T-helper 2 cell treated with Interferon-gamma antibody and Interleukin-4, amounts not matched to agents 100 ng/mL and 5 ng/mL, for 36 hours (primary cell): ENCODE measurements around the gene PSMB7. TPM values are rescaled to one million over a fixed set of nuclear protein-coding genes. Genes with fewer than 3 reads are reported as not detected.
"Not testable (repeated sequence)": the region's sequence is repeated elsewhere in the genome, so short reads cannot be mapped to it uniquely, and the experiment has no call there.

Experiments used
- intact Hi-C: fragments of 100-400 bp; cut with micrococcal nuclease; formaldehyde crosslinking; loops from one replicate; pipeline ENCODE4 v1.15.1; 2023
- total RNA-seq: library from RNA; stranded (reverse); gene quantifications from 2 replicates; pipeline ENCODE4 v1.2.3, GENCODE V29; 2022

Gene PSMB7
- total RNA-seq, 1 donor from 2014 or later, result 140 TPM

DNA sequence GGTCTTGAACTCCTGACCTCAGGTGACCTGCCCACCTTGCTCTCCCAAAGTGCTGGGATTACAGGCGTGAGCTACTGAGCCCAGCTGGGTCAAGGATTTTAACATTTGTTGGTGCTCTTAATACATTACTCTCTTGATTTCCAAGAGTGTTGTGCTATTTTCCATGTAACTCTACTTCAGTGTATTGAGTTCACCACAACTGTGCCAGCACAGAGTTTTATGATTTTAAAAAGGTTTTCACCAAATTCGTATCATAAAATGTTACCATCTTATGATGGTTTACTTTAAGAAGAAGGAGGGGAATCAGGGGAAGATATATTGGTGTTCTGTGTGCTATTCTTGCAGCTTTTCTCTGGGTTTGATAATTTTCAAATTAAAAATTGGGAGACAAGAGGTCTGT is 28.4 kb upstream of the PSMB7 start:
- intact Hi-C loops, result no loop called here

DNA sequence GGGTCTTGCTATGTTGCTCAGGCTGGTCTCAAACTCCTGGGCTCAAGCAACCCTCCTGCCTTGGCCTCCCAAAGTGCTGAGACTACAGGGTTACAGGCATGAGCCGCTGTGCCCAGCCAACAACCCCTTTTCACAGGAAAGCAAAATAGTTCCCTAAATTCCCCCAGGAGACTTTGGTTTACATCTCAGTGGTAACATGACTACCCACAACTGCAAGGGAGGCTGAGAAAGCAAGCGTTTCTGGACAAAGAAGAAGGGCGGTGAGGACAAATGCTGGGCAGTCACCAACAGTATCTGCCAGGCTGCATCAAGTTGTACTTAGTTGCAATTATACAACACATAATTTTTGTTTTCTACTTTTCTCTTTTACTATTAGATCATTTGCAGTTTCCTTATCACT is 27.6 kb upstream of the PSMB7 start:
- intact Hi-C loops, result no loop called here

DNA sequence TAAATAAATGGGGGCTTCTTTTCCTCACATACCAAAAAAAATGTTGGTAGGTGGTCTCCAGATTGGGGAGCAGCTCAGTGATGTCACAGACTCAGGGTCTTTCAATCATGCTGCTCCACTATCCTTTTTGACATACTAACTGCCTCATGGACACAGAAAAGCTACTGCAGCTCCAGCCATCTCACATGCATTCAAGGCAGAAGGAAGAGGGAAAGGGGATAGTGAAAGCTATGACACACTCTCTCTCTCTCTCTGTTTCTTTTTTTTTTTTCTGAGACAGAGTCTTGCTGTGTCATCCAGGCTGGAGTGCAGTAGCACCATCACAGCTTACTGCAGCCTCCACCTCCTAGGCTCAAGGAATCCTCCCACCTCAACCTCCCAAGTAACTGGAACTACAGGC is 27.1 kb upstream of the PSMB7 start:
- intact Hi-C loops, result no loop called here

DNA sequence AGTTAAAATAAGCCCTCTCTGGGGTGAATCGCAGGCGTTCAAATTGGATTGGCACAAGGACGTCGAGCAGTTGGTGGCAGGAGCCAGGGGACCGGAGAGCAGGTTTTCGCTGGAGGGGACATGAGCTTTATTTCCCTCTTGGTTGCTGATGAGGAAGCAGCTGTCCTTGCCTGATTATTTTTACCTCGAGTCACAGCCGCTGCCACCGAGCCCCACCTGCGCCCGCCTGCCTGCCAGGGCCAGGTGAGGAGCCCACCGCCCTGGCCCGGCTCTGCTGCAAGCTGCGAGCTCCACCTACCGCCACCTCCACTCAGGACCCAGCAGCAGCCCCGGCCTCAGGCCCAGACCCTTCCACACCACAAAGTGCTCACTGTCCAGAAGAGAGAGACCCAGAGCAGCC is 26.0 kb upstream of the PSMB7 start:
- intact Hi-C loops, result no loop called here

DNA sequence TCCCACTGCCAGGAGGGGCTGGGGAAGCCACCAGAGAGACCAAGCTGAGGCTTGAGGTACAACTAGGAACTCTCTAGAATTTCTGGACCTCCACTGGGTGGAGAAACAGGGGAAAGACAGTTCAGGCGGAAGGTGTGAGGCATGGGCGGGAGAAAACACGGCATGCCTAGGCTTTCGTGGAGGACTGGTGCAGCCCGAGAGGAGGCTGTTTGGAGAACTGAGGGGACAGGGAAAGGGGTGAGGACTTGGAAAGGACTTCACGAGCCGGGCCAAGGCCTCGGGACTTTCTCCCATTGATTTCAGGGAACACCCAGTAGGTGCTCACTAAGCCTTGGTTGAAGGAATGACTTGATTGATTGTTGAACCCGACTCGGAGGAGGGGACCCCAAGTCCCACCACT is 25.5 kb upstream of the PSMB7 start:
- intact Hi-C loops, result no loop called here

DNA sequence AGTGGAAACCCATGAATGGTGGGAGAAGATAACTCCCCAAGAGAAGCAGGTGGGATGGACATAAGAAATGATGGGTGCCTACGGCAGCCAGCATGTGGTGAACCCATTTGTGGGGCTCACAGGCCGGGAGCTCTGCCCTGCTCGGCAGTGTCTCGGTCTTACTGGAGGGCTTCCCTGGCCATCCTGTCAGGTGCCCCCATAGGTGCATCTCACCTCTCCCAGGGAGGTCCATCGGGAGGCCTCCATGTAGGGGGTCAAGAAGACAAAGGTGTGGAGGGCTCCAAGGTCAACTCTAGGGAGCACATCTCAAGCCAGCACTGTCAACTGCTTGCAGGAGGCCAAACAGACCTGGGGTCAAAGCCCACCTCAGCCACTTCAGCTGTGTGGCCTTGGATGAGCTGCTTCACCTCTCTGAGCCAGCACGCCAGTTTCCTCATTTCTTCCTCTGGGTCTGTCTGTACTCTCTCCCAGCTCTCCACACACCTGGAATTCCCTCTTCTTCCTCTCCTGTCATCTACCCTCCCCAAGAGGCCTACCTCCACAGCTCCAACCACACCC is 24.5 kb upstream of the PSMB7 start:
- intact Hi-C loops, result no loop called here

DNA sequence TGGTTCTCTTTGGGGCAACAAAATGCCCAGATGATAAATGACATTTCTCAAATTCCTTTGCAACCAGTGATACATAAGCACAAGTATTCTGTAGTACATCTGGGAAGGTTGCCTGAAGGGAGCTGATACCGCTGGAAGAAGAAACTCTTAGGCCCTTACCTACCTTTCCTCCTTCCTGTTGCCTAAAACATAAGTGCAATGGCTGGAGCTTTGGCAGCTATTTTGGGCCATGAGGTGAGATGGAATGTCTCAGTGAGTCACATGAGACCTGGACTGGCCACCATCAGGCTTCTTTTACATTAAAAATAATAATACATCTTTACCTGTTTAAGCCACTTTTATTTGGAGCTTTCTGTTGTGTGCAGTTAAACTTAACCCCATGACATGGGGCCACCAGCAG is 23.8 kb upstream of the PSMB7 start:
- intact Hi-C loops, result no loop called here

DNA sequence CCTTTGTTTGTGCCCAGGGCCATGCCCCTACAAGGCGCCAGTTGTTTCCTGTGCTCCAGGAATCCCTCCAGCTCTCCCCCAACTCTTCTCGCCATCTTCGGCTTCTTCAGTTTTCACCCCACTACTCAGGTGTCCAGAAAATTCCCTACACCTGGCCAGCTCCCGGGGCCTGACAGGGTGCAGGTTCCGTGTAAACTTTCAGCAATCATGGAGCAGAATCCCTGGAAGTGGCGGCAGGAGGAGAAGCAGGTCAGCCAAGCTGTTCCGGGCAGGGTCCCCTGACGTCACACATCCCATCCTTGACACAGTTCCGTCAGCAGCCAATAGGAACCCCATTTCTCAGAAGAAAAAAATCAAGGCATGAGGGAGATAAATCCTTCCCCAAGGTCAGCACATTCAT is 22.8 kb upstream of the PSMB7 start:
- intact Hi-C loops, result no loop called here

DNA sequence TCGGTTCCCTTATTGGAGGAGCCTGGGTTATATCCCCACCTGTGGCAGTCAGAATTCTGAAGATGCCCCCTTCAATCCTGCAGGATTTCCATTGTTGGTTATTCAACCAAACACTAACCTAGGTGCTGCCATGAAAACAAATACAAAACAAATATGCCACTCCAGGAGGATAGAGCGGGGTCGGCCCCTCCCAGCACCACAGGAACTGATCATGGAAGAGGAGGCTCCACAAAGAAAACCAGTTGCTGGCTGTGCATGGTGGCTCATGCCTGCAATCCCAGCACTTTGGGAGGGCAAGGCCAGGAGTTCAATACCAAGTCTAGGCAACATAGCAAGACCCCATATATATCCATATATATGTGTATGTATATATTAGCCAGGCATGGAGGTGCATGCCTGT is 21.8 kb upstream of the PSMB7 start:
- intact Hi-C loops, result no loop called here

DNA sequence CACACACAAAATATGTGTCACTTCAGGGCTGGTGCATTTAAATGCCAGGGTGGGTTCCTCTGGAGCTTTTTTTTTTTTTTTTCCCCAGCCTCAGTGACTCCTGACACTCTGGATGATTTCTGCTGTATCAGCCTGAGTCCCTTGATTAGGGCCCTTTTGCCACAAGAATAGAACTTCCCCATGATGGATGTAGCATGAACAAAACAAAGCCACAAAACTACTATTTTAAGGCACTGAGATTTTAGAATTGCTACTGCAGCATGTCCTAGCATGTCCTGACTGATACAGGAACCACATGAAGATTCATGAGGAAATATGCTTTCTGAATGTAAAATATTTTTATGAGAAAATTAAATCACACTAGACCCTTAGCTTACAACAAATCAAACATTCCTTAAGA is 21.1 kb upstream of the PSMB7 start:
- intact Hi-C loops, result no loop called here

DNA sequence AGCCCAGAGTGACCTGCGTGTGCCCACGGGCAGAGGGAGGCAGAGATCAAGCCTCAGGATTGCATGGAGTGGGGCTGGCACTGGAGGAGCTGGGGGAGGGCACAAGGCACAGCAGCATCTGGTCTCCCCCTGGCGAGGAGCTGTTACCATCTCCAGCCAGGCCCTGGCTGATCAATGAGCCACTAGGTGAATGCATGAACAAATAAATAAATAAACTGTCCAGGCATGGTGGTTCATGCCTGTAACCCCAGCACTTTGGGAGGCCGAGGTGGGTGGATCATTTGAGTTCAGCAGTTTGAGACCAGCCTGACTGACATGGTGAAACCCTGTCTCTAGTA is 14.3 kb upstream of the PSMB7 start:
- intact Hi-C loops, result no loop called here

DNA sequence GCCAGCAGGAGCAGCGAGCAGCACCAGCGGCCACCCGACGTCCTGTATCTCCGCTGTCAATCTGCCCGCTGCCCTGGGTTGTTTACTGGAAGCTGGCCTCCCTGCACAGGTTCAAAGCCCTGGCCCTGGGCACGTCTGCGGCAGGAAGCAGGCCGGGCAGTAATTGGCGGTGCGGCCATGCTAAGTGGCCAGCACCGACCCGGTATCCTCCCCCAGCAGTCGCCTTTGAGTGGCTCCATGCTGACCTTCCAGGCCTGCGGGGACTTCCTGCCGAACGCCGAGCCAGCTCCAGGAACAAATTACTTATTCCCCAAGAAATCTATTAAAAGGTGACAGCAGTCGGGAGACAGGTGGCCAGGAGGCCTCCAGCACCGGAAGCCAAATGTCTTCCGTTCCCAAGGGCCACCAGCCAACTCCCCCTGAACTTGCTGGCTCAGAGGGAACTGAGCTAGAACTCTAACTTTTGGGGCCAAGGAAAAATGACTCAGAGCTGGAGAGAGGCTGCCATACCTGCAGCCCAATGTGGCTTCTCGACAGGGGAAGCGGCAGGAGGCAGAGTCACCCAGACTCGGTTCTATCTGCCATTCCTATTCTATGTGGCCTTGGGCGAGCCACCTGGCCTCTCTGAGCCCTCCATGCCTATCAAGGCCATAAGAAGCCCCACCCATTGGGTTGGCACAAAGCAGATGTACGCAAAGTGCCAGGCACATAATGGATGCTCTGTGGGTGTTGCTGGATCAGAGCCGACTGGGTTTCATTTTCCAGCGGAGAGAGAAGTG is 13.7 kb upstream of the PSMB7 start:
- intact Hi-C loops, result no loop called here

DNA sequence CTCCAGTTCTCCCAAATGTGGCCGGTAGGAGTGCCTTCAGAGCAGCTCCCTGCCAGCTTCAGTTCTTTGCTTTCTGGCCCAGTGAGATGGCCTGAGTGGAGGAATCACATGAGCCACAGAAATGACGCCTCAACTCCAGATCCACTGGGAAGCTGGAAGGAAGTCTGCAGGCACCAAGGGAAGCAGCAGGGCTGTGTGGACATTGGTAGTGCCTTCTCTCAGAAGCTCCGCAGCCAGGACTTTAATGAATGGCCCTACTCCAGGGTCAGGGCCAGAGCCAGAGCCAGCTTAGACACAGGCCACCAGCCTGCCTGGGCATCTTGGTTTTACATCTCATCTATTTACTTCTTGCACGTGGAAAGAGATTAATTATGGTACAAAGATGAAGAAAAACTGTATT is 12.0 kb upstream of the PSMB7 start:
- intact Hi-C loops, result no loop called here

DNA sequence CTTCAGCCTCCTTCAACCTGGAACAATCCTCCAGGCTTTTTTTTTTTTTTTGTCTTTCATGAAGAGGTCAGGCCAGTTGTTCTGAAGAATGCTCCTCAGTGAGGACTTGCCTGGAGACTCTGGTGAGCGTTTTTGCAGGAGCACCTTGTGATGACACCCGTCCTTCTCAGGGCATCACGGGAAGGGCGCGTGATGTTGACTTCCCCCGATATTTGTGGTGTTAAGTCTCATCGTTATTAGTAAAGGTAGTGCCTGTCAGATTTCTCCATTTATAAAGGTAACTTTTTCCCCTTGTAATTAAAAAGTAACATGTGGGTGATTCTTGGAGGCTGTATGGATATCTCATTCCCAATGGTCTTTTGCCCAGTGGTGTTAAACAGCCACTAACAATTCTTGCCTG is 11.1 kb upstream of the PSMB7 start:
- intact Hi-C loops, result no loop called here

DNA sequence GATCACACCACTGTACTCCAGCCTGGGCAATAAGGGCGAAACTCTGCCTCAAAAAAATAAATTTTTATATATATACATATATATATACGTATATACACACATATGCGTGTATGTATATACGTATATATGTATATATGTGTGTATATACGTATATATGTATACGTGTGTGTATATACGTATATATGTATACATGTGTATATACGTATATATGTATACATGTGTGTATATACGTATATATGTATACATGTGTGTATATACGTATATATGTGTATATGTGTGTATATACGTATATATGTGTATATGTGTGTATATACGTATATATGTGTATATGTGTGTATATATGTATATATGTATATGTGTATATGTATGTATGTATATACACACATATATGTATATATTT is 10.5 kb upstream of the PSMB7 start:
- intact Hi-C loops, result not testable (repeated sequence)

DNA sequence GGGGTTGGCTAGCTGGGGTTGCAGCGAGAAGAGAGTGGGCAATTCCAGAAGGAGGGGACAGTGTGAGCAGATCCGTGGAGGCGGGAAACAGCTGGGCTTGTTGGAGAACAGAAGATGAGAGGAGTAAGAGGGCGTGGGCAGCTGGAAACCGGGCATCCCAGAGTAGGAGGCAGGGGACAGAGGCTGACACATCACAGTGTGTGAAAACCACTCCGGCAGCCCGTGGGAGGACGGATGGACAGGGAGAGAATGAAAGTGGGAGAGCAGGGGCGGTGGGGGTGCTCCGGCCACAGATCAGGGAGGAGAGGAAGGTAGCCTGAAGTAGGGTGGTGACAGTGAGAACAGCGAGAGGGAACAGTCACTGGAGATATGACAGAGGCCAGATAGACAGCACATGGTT is 8.3 kb upstream of the PSMB7 start:
- intact Hi-C loops, result no loop called here

DNA sequence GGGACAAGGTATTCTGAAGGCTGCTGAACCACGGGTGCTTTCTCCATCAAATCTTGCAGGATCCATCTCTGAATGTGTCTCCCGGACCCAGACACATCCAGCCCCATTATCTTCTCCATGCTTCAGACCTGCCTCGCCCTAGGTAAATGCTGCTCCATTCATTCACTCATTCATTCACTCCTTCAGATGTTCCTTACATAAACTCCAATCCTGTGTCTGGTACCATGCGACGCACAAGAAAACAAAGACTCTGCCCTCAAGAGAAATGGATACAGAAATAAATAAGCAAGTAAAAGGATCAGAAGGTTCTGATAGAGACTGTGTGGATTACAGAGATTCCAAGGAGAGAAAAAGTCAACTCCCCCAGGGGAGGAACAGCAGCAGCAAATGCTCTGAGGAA is 7.9 kb upstream of the PSMB7 start:
- intact Hi-C loops, result no loop called here

DNA sequence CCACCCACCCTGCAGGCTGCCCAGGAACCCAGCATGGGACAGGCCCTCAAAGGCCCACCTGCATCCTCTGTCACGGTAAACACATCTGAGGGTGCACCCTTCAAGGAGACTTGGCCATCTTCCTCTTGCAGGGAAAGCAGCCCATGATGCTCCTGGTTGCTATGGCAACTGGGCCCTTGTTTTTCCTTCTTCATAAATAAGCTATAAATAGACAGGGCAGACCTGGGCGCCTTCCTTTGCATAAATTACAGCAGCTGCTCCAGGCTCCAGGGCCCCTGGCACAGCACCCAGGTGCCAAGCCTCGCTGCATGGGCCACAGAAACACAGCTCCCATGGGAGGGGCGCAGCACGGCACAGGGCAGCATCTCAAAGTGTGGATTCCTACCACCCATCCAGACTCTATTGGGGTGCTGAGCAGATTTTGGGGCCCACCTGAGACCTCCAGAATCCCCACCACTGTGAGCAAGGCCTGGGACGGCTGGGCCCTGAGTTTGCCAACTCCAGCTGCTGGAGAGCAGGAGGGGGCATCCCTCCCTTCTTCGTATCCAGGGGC is 5.8 kb upstream of the PSMB7 start:
- intact Hi-C loops, result no loop called here

DNA sequence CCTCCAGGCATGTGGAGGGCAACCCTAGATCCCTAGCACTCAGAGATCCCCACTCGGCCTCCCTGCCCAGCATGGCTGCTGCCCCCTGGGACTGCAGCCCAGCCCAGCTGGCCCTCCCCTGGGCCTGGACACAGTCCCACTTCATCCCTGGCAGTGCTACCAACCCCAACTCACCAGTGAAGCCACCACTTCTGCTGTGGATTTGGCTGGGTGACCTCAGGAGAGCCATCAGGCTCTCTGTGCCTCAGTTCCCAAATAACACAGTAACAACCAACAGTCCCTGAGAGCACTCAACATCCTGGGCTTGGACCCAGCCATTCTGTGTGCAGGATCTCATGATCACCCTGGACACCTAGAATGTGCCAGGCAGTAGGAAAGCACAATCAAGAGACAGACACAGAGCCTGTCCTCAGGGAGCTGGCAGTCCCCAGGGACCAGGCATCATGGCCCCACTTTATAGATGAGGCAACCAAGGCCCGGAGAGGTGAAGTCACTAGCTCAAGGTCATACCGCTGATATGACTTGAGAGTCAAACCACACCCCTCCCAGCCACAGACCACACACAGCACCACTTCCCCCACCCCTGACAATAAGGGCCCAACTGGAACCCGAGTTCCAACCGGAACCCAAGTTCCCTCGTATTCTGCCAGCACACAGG is 4.7 kb upstream of the PSMB7 start:
- intact Hi-C loops, result loop anchor here (1.0 to 10.0 kb wide), 3 partner anchors 116 to 1515 kb away; partner anchors contain the start of gene RC3H2

DNA sequence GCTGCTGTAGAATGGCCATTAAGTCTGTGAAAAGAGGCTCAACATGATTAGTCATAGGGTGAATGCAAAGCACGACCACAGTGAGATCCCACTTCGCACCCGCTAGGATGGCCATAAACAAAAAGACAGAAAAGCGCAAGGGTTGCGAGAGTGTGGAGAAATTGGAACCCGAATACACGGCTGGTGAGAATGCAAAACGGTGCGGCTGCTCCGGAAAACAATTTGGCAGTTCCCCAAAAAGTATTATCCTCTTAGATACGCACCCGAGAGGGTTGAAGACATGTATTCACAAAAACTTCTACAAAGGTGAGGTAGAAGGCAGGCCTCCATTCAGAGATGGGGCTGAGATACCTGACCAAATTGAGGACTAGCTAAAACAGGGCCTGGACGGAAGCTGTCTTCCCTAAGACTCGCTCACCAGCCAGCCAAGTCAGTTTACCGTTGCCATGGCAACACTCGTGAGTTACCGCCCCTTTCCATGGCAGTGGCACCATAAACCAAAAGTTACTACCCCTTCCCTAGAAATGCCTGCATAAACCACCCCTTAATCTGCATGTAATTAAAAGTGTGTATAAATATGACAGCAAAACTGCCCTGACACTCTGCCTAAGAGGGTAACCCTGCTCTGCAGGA is 726 bp upstream of the PSMB7 start:
- intact Hi-C loops, result loop anchor here (1.0 to 10.0 kb wide), 3 partner anchors 296 to 1511 kb away; partner anchors contain the start of gene RC3H2

DNA sequence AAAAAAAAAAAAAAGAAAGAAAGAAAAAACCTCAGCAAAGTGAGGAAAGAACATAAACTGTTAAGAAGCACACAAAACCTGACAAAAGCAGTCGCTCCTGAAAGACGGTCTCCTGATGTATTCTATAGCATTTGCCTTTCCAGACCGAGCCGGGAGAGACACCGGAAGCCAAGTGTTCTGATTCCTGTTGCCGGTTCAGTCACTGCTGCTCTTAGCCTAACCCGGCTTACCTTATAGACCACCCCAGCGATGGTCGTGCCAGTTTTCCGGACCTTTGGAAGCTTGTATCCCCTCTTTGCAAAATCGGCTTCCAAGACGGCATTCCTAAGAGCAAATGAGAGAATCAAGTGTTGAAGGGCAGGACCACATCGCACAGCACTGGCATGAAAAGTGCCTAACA is 630 bp downstream of the PSMB7 start:
- intact Hi-C loops, result loop anchor here (1.0 to 10.0 kb wide), 3 partner anchors 298 to 1510 kb away; partner anchors contain the start of gene RC3H2

DNA sequence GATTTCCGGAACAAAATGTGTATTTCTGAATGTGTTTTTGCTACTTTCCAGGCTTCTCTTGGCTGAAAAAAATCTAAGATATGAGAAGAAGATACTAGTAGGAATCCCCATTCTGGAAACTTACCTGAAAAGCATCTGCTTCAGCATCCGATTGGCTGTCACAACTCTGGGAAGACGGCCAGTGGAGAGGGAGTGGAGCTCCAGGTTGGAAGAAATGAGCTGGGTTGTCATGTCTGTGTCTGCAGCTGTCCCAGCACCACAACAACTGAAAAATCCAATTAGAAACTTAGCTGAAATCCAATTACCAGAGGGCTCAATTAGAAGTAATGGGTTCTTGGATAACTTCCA is 3.0 kb downstream of the PSMB7 start:
- intact Hi-C loops, result loop anchor here (10.0 kb wide), 1 partner anchor 1507 kb away; the partner anchor contains the start of gene RC3H2
